ENCODE data around the gene KRTAP10-5. TPM values are rescaled to one million over a fixed set of nuclear protein-coding genes. Genes with fewer than 3 reads are reported as not detected.
"Not testable (repeated sequence)": the region's sequence is repeated elsewhere in the genome, so short reads cannot be mapped to it uniquely, and the experiment has no call there.

Gene KRTAP10-5
- not detected for total RNA-seq

GRCh38 chr21:44580231-44580821 is at the start of gene KRTAP10-5:
TSS of gene KRTAP10-5 (minus strand) at chr21:44580604. CDS start at chr21:44580578, 26 bp downstream.
- Mint-ChIP-seq H3K4me1 (peaks cover 13% of the 10 kb centered on the region), H3K9me3 (peaks cover 35% of the 10 kb centered on the region)
- POLR2A ChIA-PET; DNase-seq; H3K27ac Mint-ChIP-seq; H3K4me3 Mint-ChIP-seq; CTCF ChIA-PET; H3K36me3 Mint-ChIP-seq (ENCODE audit: low read depth); H3K27me3 Mint-ChIP-seq: not testable (repeated sequence)

- H3K27me3 Mint-ChIP-seq = peaks cover 28% of the 10 kb centered on the region
- ChIA-PET POLR2A (interaction anchor here (0.5 to 0.8 kb wide), 2 partner anchors 10 to 14 kb away, joined by 3 read pairs; no protein-coding TSS in a partner anchor), CTCF (no interaction called here)
- peaks cover 36% of the 10 kb centered on the region for H3K36me3 Mint-ChIP-seq (ENCODE audit: low read depth)
- H3K4me3 Mint-ChIP-seq = no peak overlapping the region
- peaks cover 14% of the 10 kb centered on the region for H3K4me1 Mint-ChIP-seq
- DNase-seq = no peak
- peaks cover 40% of the 10 kb centered on the region for H3K9me3 Mint-ChIP-seq
- no peak overlapping the region for H3K27ac Mint-ChIP-seq
These were observed 48.4 kb upstream of the KRTAP10-5 start for GRCh38 chr21:44628707-44629391.

GRCh38 chr21:44627831-44628233 is 47.4 kb upstream of the KRTAP10-5 start:
- DNase-seq, CTCF ChIA-PET, POLR2A ChIA-PET, H3K27ac Mint-ChIP-seq, H3K4me3 Mint-ChIP-seq: not testable (repeated sequence)
- Mint-ChIP-seq H3K27me3 (peaks cover 26% of the 10 kb centered on the region), H3K9me3 (peaks cover 47% of the 10 kb centered on the region), H3K4me1 (peaks cover 14% of the 10 kb centered on the region), H3K36me3 (ENCODE audit: low read depth) (peaks cover 43% of the 10 kb centered on the region)

- Mint-ChIP-seq H3K9me3 (peaks cover 51% of the 10 kb centered on the region), H3K36me3 (ENCODE audit: low read depth) (peaks cover 47% of the 10 kb centered on the region), H3K27me3 (peaks cover 27% of the 10 kb centered on the region), H3K4me1 (peaks cover 14% of the 10 kb centered on the region)
- H3K27ac Mint-ChIP-seq, DNase-seq, CTCF ChIA-PET, POLR2A ChIA-PET, H3K4me3 Mint-ChIP-seq: not testable (repeated sequence)
These were observed 46.9 kb upstream of the KRTAP10-5 start for GRCh38 chr21:44627181-44627822.

- Mint-ChIP-seq H3K27ac (no peak within 1 kb of the TSS), H3K9me3 (peaks cover 48% of the 10 kb centered on the region), H3K36me3 (ENCODE audit: low read depth) (peaks cover 43% of the 10 kb centered on the region), H3K4me1 (peaks cover 14% of the 10 kb centered on the region), H3K27me3 (peaks cover 22% of the 10 kb centered on the region), H3K4me3 (no peak within 1 kb of the TSS)
- no peak for DNase-seq
- POLR2A ChIA-PET = no interaction called here
- CTCF ChIA-PET = no interaction called here
These were observed 46.3 kb upstream of the KRTAP10-5 start, which contains the start of gene KRTAP10-9 for GRCh38 chr21:44626673-44627143. TSS of gene KRTAP10-9 (plus strand) at chr21:44627093. CDS start at chr21:44627172, 79 bp downstream.

- Mint-ChIP-seq H3K27me3 (peaks cover 20% of the 10 kb centered on the region), H3K4me1 (peaks cover 14% of the 10 kb centered on the region), H3K9me3 (peaks cover 46% of the 10 kb centered on the region), H3K27ac (no peak overlapping the region), H3K36me3 (ENCODE audit: low read depth) (peaks cover 40% of the 10 kb centered on the region), H3K4me3 (no peak overlapping the region)
- ChIA-PET CTCF (no interaction called here), POLR2A (no interaction called here)
- DNase-seq = no peak
These were observed 45.9 kb upstream of the KRTAP10-5 start for GRCh38 chr21:44626262-44626661.

GRCh38 chr21:44625756-44626155 is 45.4 kb upstream of the KRTAP10-5 start:
- POLR2A ChIA-PET = no interaction called here
- CTCF ChIA-PET = no interaction called here
- H3K4me1 Mint-ChIP-seq = peaks cover 14% of the 10 kb centered on the region
- no peak overlapping the region for H3K27ac Mint-ChIP-seq
- H3K9me3 Mint-ChIP-seq = peaks cover 44% of the 10 kb centered on the region
- H3K27me3 Mint-ChIP-seq = peaks cover 17% of the 10 kb centered on the region
- H3K36me3 Mint-ChIP-seq (ENCODE audit: low read depth) = peaks cover 37% of the 10 kb centered on the region
- no peak for DNase-seq
- H3K4me3 Mint-ChIP-seq = no peak overlapping the region

GRCh38 chr21:44623575-44623974 is 43.2 kb upstream of the KRTAP10-5 start:
- ChIA-PET POLR2A (no interaction called here), CTCF (no interaction called here)
- peaks cover 17% of the 10 kb centered on the region for H3K27me3 Mint-ChIP-seq
- H3K9me3 Mint-ChIP-seq = peaks cover 51% of the 10 kb centered on the region
- no peak for DNase-seq
- H3K36me3 Mint-ChIP-seq (ENCODE audit: low read depth) = peaks cover 49% of the 10 kb centered on the region
- peaks cover 21% of the 10 kb centered on the region for H3K4me1 Mint-ChIP-seq
- H3K27ac Mint-ChIP-seq = no peak overlapping the region
- no peak overlapping the region for H3K4me3 Mint-ChIP-seq

- H3K4me3 Mint-ChIP-seq = no peak overlapping the region
- peaks cover 53% of the 10 kb centered on the region for H3K36me3 Mint-ChIP-seq (ENCODE audit: low read depth)
- peaks cover 33% of the 10 kb centered on the region for H3K4me1 Mint-ChIP-seq
- DNase-seq = no peak
- peaks cover 50% of the 10 kb centered on the region for H3K9me3 Mint-ChIP-seq
- H3K27ac Mint-ChIP-seq = no peak overlapping the region
- peaks cover 15% of the 10 kb centered on the region for H3K27me3 Mint-ChIP-seq
- CTCF ChIA-PET = interaction anchor here (1.2 to 1.5 kb wide), 3 partner anchors 38 to 123 kb away, joined by 5 to 6 read pairs (median 5); partner anchors contain the start of gene KRTAP12-3
- POLR2A ChIA-PET = interaction anchor here (1.4 to 2.0 kb wide), 6 partner anchors 10 to 72 kb away, joined by 4 to 18 read pairs (median 7); partner anchors contain the start of genes KRTAP12-3 and KRTAP12-4
These were observed 39.5 kb upstream of the KRTAP10-5 start for GRCh38 chr21:44619886-44620285.

GRCh38 chr21:44618909-44619308 is 38.5 kb upstream of the KRTAP10-5 start:
- H3K4me1 Mint-ChIP-seq = peaks cover 33% of the 10 kb centered on the region
- ChIA-PET CTCF (interaction anchor here (0.8 to 1.5 kb wide), 6 partner anchors 23 to 182 kb away, joined by 3 to 6 read pairs (median 4); partner anchors contain the start of gene KRTAP12-3), POLR2A (interaction anchor here (0.7 to 2.0 kb wide), 9 partner anchors 9 to 71 kb away, joined by 3 to 18 read pairs (median 4); partner anchors contain the start of genes KRTAP12-3 and KRTAP12-4)
- peak overlapping the region; percentile 42 for H3K4me3 Mint-ChIP-seq
- H3K36me3 Mint-ChIP-seq (ENCODE audit: low read depth) = peaks cover 45% of the 10 kb centered on the region
- peaks cover 6% of the 10 kb centered on the region for H3K27me3 Mint-ChIP-seq
- H3K9me3 Mint-ChIP-seq = peaks cover 41% of the 10 kb centered on the region
- H3K27ac Mint-ChIP-seq = peak overlapping the region; percentile 73
- peak; percentile 71 for DNase-seq

- Mint-ChIP-seq H3K27me3 (peaks cover 4% of the 10 kb centered on the region), H3K36me3 (ENCODE audit: low read depth) (peaks cover 41% of the 10 kb centered on the region), H3K4me3 (peak overlapping the region; percentile 42), H3K9me3 (peaks cover 37% of the 10 kb centered on the region), H3K27ac (peak overlapping the region; percentile 73), H3K4me1 (peaks cover 33% of the 10 kb centered on the region)
- no peak for DNase-seq
- ChIA-PET CTCF (interaction anchor here (0.8 to 1.5 kb wide), 6 partner anchors 23 to 182 kb away, joined by 3 to 6 read pairs (median 4); partner anchors contain the start of gene KRTAP12-3), POLR2A (interaction anchor here (0.7 to 2.0 kb wide), 9 partner anchors 9 to 71 kb away, joined by 3 to 18 read pairs (median 4); partner anchors contain the start of genes KRTAP12-3 and KRTAP12-4)
These were observed 38.1 kb upstream of the KRTAP10-5 start for GRCh38 chr21:44618504-44618903.

- ChIA-PET CTCF (no interaction called here), POLR2A (interaction anchor here (1.4 kb wide), 1 partner anchor 41 kb away, joined by 3 read pairs; the partner anchor contains the start of gene KRTAP12-3)
- Mint-ChIP-seq H3K4me1 (peaks cover 33% of the 10 kb centered on the region), H3K4me3 (no peak overlapping the region), H3K27ac (no peak overlapping the region), H3K27me3 (no peaks in the 10 kb centered on the region), H3K36me3 (ENCODE audit: low read depth) (peaks cover 30% of the 10 kb centered on the region), H3K9me3 (peaks cover 31% of the 10 kb centered on the region)
- no peak for DNase-seq
These were observed 36.7 kb upstream of the KRTAP10-5 start for GRCh38 chr21:44617071-44617501.

- peaks cover 30% of the 10 kb centered on the region for H3K9me3 Mint-ChIP-seq
- POLR2A ChIA-PET = interaction anchor here (1.4 kb wide), 1 partner anchor 41 kb away, joined by 3 read pairs; the partner anchor contains the start of gene KRTAP12-3
- CTCF ChIA-PET = no interaction called here
- H3K27ac Mint-ChIP-seq = no peak overlapping the region
- peaks cover 30% of the 10 kb centered on the region for H3K36me3 Mint-ChIP-seq (ENCODE audit: low read depth)
- no peak for DNase-seq
- no peaks in the 10 kb centered on the region for H3K27me3 Mint-ChIP-seq
- peaks cover 33% of the 10 kb centered on the region for H3K4me1 Mint-ChIP-seq
- H3K4me3 Mint-ChIP-seq = no peak overlapping the region
These were observed 36.2 kb upstream of the KRTAP10-5 start for GRCh38 chr21:44616591-44616926.

Measured in activated CD4-positive, alpha-beta memory T cell treated with anti-CD3 and anti-CD28 coated beads, Interleukin-2, amount 10 ng/mL, durations not matched to agents 7 days and 5 days (primary cell).